HG02610 (cell line): ENCODE measurements around the gene MORN4.
"Not testable (repeated sequence)": the region's sequence is repeated elsewhere in the genome, so short reads cannot be mapped to it uniquely, and the experiment has no call there.

Experiments used
- ATAC-seq: cut with Tn5 transposase; IDR thresholded peaks from one replicate; pipeline ENCODE4 v1.9.1; 2021; ENCODE audit warnings: mild to moderate bottlenecking, moderate library complexity; ENCODE audit not compliant: unreplicated experiment

Gene MORN4

DNA sequence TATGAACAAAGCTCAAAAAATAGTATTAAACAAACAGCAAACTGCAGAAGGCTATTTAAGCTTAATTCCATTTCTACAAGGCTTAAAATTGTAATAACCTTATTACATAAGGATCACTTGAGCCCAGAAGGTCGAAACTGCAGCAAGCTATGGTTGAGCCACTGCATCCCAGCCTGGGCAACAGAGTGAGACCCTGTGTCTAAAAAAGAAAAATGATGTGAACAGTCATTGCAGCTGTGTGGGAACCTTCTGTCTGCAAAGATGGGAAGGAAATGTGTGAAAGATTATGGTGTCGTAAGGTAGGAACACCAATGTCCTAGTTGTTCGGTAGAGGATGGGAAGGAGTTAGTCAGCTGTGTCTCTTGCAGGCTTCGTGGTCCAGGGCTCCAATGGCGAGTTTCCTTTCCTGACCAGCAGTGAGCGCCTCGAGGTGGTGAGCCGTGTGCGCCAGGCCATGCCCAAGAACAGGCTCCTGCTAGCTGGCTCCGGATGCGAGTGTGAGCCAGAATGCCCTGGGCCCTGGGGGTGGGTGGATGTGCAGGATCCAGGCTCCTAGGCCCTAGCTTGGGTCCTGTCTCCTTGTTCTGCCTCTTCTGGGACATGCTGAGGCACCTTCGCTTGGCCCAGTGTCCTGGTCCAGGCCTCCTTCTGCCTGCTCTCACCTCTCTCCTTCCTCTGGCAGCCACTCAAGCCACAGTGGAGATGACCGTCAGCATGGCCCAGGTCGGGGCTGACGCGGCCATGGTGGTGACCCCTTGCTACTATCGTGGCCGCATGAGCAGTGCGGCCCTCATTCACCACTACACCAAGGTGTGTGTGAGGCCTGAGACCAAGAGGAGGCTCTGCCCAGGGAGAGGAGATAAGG lies 34.7 kb downstream of the MORN4 start:
- ATAC-seq: no peak

- no peak for ATAC-seq
Measured at GRCh38 chr10:97597778-97598177, 35.5 kb downstream of the MORN4 start.

DNA sequence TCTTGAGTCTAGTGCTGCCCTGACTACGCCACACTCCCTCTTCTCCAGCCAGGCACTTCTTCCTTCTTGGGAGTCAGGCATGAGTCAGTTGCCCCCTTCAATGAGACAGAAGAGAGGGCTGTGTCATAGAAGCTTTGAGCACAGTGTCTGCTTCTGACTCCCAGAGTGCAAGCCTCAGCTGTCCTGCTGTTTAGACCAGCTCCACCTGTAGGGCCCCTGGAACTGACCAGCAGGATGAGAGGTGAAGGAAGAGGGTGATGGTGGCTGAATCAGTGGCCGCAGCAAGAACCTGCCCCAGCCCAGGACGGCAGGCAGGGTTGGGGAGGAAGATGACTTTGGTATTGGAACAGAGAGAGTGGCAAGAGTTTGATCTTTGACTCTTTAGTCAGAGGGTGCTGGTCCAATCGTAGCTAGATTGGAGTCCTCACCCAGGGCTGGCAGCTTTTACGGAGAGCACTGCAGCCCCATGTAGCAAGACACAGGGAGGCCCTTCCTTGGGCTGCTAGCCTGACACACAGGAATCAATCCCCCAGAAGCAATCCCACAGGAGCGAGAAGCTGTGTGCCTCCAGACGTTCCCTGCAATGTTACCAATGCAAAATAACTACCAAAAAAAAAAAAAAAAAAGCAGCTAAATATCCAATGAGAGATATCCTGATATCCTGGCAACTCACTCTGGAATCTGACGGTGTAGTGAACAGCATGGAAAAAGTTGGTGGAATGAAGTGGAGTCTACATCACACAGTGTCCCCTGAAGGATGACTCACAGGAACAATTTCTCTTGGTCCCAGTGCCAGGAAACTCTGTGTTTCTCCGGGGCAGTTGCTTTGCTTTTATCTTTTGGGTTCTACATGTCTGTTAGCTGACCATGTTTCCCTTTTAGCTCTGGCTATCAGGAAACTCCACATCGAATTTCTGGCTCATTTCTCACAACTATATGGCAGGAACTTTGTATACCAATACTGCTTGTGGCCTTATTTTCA lies 36.9 kb downstream of the MORN4 start:
- ATAC-seq: no peak

- ATAC-seq: no peak
Measured at GRCh38 chr10:97593421-97593820, 39.9 kb downstream of the MORN4 start.

GRCh38 chr10:97590748-97591495 lies 42.4 kb downstream of the MORN4 start:
- ATAC-seq: no peak

- ATAC-seq: no peak
Measured at GRCh38 chr10:97590082-97590747, 43.1 kb downstream of the MORN4 start.

DNA sequence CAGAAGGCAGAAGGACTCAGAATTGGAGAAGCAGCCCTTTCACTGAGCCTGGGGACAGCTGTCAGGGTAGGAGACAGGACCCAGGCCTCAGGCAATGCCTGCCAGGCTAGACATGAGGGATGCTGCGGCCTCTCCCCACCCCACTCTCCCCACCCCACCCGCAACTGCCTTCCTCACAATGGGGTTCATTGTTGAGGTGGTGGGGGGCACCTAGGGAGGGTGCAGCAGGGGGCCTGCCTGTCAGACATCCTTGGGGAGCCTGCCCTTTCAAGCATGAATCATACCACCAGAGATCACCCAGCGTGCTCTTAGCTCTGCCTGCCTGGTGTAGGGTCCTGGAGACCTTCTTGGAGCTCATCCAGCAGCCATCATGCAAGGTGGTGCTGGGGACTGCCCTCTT lies 43.8 kb downstream of the MORN4 start, which contains the start of gene C10orf62:
Gene C10orf62, plus strand, starts transcription at position 243 of the 400 bp plus-strand sequence. CDS start 177 bp downstream, outside the sequence.
- ATAC-seq: no peak

- ATAC-seq: no peak
Measured at GRCh38 chr10:97587183-97587582, 46.1 kb downstream of the MORN4 start.

- ATAC-seq: no peak
Measured at GRCh38 chr10:97585439-97585811, 47.9 kb downstream of the MORN4 start.

- ATAC-seq: no peak
Measured at GRCh38 chr10:97584798-97585438, 48.4 kb downstream of the MORN4 start.

GRCh38 chr10:97584060-97584797 lies 49.1 kb downstream of the MORN4 start, which contains the start of gene HOGA1:
Gene HOGA1, plus strand, starts transcription at chr10:97584389. Its CDS starts 315 bp downstream, at chr10:97584704.
- ATAC-seq: no peak

DNA sequence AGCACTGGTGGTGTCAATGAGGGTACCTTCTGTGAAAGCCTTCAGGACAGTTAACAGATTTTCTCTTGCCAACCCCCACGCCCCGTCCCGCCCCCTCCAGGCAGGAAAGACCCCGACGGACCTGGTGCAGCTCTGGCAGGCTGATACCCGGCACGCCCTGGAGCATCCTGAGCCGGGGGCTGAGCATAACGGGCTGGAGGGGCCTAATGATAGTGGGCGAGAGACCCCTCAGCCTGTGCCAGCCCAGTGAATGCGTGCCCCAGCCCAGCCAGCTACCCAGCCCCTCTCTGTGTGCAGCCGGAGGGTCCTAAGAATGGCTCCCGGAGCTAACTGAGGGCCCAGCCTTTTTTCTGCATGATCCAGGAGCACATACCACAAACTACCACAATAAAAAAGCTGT lies 49.8 kb downstream of the MORN4 start:
- no peak for ATAC-seq

GRCh38 chr10:97582169-97582568 lies 51.1 kb downstream of the MORN4 start:
- ATAC-seq: no peak

DNA sequence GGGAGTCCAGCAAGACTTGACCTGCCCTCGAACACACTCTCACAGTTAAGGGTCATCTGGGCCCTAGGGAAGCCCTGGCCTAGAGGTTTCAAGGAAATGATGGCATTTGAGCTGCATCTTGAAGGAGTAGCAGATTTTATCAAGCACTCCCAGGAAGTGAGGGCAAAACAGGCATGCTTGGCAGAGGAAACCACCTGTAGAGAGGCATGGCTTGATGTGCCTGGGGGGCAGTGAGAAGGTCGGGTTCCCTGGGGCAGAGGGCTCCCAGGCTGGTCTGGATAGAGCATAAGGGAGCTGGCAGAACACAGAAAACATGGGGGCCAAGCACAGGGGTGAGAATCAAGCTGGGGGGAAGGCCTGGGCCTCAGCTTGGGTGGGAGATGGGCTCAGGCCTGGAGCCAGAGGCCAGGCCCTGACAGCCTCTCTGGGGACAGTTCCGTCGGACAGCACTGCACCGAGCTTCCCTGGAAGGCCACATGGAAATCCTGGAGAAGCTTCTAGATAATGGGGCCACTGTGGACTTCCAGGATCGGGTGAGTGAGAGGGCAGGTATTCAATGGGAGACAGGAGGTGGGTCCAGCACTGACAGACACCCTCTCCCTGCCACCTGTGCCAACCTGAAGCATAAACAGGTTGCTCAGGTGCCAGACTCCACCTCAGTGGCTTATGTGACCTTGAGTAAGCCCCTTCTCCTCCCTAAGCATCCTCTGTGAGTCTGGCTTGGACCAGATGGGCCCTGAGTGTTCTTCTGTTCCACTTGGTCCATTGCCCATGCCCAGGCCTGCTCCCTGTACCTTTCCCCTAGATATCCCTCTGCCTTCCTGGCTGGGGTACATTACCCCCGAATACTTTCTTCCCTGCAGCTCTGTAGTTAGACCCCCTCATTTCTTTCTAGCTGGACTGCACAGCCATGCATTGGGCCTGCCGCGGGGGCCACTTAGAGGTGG lies 52.6 kb downstream of the MORN4 start:
- ATAC-seq: no peak

DNA sequence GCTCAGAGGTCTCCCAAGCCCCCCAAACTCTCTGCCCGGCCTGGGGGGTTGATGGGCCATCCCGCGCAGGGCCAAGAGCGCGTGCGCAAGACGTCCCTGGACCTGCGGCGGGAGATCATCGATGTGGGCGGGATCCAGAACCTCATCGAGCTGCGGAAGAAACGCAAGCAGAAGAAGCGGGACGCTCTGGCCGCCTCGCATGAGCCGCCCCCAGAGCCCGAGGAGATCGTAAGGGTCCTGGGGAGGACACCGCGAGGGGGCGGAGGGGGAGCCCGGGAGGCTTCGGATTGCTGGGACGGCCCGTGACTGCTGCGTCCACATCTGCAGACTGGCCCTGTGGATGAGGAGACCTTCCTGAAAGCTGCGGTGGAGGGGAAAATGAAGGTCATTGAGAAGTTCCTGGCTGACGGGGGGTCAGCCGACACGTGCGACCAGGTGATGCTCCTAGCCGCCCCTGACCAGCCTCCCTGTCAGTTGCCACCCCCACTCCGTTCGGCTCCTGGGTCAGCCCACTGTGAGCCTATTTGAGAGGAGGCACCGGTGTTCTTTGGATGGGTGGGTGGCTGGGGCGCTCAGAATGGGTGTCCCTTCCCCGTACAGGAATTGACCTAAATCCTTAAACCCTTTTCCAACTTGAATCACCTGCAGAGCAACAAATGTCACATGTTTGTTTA lies 55.0 kb downstream of the MORN4 start:
- ATAC-seq: no peak

GRCh38 chr10:97577701-97578100 lies 55.6 kb downstream of the MORN4 start:
- ATAC-seq: no peak

DNA sequence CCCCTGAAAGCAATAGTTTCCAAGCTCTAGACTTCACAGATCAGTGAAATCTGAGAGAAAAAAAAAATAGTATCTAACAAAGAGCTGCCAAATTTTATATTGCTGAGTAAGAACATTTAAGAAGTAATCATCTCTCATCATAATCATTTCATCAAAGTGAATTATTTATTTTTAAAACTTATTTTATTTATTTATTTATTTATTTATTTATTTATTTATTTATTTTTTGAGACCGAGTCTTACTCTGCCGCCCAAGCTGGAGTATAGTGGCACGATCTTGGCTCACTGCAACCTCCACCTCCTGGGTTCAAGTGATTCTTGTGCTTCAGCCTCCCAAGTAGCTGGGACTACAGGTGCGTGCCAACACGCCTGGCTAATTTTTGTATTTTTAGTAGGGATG lies 56.8 kb downstream of the MORN4 start:
- ATAC-seq: not testable (repeated sequence)
